ENCODE data around the gene BCAS4.
"Not testable (repeated sequence)": the region's sequence is repeated elsewhere in the genome, so short reads cannot be mapped to it uniquely, and the experiment has no call there.

Gene BCAS4

DNA sequence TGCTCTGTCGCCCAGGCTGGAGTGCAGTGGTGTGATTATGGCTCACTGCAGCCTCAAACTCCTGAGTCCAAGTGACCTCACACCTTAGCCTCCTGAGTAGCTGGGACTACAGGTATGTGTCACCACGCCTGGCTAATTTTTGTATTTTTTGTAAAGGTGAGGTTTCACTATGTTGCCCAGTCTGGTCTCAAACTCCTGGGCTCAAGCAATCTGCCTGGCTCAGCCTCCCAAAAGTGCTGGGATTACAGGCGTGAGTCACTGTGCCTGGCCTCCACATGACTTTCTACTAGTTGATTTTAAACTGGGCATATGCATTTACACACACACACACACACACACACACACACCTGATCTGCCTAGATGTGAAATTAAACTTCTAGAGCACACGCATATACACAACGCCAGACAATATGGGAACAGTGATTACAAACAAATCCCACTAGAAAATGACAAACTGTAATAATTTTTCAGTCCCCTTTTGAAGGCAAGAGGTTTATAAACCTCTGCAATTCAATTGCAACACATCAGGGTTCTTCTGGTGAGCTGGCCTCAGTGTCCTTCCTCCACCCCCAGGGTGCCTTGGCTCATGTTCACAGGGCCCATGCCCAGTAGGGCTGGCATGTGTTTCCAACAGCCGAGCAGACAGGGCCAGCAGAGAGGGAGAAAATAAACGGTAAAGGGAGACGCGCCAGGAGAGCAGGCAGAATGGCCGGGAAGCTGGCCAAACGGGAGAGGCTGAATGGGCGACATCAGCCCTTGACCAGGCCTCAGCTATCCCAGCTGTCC is 32.2 kb upstream of the BCAS4 start:
- H3K4me3 ChIP-seq (ENCODE audit: control insufficient read depth, low read depth, low read length) = no peak overlapping the region
- peak; percentile 21 for DNase-seq (ENCODE audit: low read depth)
- TF ChIP-seq, protein P1, sequence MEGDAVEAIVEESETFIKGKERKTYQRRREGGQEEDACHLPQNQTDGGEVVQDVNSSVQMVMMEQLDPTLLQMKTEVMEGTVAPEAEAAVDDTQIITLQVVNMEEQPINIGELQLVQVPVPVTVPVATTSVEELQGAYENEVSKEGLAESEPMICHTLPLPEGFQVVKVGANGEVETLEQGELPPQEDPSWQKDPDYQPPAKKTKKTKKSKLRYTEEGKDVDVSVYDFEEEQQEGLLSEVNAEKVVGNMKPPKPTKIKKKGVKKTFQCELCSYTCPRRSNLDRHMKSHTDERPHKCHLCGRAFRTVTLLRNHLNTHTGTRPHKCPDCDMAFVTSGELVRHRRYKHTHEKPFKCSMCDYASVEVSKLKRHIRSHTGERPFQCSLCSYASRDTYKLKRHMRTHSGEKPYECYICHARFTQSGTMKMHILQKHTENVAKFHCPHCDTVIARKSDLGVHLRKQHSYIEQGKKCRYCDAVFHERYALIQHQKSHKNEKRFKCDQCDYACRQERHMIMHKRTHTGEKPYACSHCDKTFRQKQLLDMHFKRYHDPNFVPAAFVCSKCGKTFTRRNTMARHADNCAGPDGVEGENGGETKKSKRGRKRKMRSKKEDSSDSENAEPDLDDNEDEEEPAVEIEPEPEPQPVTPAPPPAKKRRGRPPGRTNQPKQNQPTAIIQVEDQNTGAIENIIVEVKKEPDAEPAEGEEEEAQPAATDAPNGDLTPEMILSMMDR (IDR thresholded peaks at IDR 0.05; ENCODE audit: control insufficient read depth, insufficient read depth, low read depth, low read length, missing control alignments) = no peak

DNA sequence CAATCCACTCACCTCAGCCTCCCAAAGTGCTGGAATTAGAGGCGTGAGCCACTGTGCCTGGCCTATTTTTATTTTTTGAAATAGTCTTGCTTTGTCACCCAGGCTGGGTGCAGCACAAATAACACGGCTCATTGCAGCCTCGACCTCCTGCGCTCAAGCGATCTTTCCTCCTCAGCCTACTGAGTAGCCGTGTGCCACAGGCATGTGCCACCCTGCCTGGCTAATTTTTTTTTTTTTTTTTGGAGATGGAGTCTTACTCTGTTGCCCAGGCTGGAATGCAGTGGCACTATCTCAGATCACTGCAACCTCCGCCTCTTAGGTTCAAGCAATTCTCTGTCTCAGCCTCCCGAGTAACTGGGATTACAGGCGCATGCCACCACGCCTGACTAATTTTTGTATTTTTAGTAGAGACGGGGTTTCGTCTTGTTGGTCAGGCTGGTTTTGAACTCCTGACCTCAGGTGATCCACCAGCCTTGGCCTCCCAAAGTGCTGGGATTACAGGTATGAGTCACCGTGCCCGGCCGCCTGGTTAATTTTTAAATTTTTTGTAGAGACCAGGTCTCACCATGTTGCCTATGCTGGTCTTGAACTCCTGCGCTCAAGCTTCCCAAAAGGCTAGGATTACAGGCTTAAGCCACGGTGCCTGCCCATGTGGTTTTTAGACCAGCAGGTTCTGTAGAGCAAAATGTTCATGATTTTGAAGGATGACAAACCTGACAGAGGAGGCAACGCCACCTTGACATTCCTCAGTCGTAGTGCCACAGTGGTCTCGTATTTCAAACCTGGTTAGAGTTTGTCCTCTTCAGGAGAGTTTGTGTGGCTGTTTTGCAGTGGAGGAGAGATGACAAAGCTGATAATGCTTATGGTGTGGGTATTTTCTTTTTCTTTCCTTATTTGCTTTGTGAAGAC is 31.1 kb upstream of the BCAS4 start:
- not testable (repeated sequence) for DNase-seq (ENCODE audit: low read depth); H3K4me3 ChIP-seq (ENCODE audit: control insufficient read depth, low read depth, low read length)

DNA sequence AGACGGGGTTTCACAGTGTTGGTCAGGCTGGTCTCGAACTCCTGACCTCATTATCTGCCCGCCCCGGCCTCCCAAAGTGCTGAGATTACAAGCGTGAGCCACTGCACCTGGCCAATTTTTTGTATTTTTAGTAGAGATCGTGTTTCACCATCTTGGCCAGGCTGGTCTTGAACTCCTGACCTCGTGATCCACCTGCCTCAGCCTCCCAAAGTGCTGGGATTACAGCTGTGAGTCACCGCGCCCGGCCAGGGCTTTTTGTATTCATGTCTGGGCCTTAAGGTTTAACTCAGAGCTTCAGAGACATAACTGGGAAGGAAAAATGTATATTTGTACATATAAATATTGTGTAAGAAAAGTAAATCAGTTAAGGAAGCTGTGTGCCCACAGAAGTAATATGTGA is 29.6 kb upstream of the BCAS4 start:
- H3K4me3 ChIP-seq (ENCODE audit: control insufficient read depth, low read depth, low read length); DNase-seq (ENCODE audit: low read depth): not testable (repeated sequence)

DNA sequence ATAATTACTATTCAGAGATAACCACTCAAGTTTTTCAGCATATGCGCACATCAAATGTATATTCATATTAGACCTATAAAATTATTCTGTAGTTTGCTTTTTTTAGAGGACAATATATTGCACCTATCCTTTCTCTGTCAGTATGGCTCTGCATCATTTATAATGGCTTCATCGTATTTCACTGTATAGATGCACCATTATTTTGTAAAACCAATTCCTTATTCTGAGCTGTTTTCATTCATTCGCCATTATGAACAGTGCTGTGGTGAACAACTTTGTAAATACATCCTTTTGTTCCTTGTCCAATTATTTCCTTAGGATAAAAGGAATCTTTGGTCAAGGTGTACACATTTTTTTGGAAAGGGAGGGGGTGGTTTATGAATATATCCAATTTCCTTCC is 29.2 kb upstream of the BCAS4 start:
- DNase-seq (ENCODE audit: low read depth) = no peak

DNA sequence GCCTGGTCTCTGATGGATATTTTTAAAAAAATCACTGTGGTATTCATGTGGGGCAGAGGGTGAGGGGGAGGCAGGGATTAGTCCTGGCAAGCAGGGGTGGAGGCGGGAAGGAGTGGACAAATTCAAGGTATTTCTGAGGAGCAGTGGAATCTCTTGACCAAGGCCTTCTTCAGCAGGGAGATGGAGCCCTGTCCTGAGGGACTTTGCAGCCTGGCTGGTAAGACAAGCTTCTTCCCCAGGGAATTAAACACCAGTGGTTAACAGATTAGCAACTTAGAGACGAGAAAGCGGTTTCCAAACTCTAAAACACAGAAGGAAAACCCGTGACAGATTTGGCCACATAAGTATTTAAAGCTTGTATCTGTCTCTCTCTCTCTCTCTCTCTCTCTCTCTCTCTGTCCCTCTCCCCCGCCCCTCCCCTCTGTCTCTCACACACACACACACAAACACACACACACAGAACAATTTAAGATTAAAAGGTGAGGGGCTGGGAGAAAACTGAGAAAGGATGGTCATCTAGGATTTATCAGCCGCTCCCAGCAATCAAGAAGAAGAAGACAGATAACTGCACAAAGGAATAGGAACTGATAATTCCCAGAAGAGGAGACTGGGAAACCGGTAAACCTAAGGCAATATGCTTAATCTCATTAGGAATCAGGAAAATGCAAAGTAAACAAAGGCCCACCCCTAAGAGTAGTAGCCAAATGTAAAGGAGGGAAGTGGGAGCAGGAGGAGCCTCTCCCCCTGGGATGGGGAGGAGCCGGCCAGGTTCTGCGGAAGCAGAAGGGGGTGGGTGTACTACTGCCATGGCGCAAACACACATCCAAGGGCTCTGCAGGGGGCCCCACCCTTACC is 27.7 kb upstream of the BCAS4 start:
- not testable (repeated sequence) for H3K4me3 ChIP-seq (ENCODE audit: control insufficient read depth, low read depth, low read length)
- DNase-seq (ENCODE audit: low read depth) = peak; percentile 32

More for the DNA sequence above, 29.2 kb upstream of the BCAS4 start:
- H3K4me3 ChIP-seq (ENCODE audit: control insufficient read depth, low read depth, low read length) = no peak overlapping the region
- TF ChIP-seq, protein P1 (IDR thresholded peaks at IDR 0.05; ENCODE audit: control insufficient read depth, insufficient read depth, low read depth, low read length, missing control alignments) = no peak

DNA sequence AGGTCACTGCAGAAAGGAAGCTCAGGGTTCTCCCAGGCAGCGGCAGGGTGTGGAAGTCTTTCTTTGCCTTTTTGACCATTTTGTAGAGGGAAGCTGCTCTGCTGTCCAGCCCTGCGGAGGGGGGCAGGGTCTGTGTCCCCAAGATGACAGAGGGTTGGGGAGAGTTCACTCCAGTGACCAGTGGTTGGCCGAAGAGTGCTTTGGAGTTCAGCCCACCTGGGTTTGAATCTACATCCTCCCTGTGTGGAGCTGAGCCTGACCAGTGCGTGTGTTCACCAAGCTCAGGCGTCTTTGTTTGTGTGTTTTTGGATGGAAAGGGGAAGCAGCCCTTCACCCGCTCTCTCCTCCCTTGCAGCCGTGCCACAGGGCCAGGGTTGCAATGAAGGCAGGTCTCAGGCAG is 25.9 kb upstream of the BCAS4 start:
- DNase-seq (ENCODE audit: low read depth); H3K4me3 ChIP-seq (ENCODE audit: control insufficient read depth, low read depth, low read length): not testable (repeated sequence)

DNA sequence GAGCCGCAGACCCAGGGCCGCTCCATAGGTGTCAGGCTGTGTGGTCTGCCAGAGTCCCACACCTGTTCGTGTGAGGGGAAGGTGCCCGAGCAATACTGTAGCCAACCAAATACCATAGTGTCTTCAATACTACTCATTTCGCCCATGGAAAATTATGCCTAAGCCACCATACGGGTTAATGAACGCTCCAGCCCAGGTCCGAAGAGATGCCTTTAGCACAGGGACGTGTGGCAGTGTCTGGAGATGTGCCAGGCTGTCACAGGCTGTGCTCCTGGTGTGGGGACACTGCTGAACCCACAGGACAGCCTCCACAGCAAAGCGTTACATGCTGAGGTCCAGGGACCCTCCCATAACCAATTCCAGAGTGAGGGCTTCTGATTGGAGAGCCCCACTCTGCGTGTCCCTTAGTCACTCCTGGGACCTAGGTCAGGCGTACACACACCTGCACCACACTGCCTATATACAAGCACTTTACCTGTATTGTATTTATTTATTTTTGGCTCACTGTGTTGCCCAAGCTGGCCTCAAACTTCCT is 25.2 kb upstream of the BCAS4 start:
- DNase-seq (ENCODE audit: low read depth); H3K4me3 ChIP-seq (ENCODE audit: control insufficient read depth, low read depth, low read length): not testable (repeated sequence)

DNA sequence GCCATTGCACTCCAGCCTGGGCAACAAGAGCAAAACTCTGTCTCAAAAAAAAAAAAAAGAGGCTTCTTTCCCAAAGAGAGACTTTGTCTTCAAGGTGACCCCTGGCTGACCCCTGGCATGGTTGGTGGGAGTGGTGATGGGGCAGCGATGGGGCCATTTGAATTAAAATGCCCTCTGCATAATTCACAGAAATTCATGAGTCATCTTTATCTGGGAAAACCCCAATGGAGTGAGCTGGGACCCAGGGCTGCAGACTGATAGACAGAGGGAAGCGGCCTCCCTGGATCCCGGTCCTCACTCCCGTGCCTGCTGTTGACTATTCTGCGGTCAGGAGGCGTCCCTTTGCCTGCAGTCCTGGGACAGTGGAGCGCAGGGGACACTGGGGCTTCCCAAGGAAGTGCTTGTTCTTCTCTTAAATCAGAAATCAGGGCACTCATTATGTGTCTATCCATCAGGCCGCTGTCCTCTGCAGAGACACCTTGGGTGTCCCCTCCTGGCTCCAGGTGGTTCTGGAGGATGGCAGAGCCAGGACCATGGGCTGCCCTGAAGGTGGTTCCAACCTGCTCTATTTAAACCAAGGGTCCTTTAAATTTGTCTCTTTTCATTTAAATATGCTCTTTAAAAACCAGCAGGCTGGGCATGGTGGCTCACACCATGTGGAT is 23.3 kb upstream of the BCAS4 start:
- DNase-seq (ENCODE audit: low read depth); H3K4me3 ChIP-seq (ENCODE audit: control insufficient read depth, low read depth, low read length): not testable (repeated sequence)

DNA sequence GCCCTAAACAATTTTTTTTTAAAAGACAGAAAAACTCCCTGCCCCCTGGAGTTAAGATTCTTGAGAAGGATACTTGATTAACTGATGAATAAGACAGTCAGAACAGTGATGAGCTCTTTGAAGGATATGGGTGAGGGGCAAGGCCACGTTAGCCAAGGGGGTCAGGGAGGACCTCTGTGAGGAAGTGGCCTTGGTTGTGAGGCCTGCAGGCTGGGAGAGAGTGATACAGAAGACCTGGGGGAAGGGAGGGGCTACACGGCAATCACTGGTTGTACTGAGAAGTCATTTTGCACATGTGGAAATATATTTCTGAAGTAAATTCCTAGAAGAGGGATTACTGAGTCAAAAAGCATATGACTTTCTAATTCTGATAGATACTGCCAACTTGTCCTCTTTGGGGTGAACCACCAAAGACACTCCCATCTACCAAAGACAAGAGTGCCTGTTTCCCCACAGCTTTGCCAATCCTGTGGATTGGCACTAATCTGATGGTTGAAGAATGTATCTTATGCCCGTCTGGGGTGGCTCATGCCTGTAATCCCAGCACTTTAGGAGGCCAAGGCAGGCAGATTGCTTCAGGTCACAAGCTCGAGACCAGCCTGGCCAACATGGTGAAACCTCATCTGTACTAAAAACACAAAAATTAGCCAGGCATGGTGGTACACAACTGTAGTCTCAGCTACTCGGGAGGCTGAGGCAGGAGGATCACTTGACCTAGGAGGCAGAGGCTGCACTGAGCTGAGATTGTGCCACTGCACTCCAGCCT is 22.3 kb upstream of the BCAS4 start:
- TF ChIP-seq, protein P1 (IDR thresholded peaks at IDR 0.05; ENCODE audit: control insufficient read depth, insufficient read depth, low read depth, low read length, missing control alignments) = no peak
- DNase-seq (ENCODE audit: low read depth) = no peak
- no peak overlapping the region for H3K4me3 ChIP-seq (ENCODE audit: control insufficient read depth, low read depth, low read length)

Data from AG09309 (cell line).